ENCODE measurements around the gene CELSR3.

Gene CELSR3

GRCh38 chr3:48686538-48687219, 24.0 kb upstream of the CELSR3 start:
- DNase-seq = no peak

GRCh38 chr3:48685603-48686511, 23.2 kb upstream of the CELSR3 start, which contains the start of gene NCKIPSD:
TSS of gene NCKIPSD (minus strand) at chr3:48685915. CDS start at chr3:48685807, 108 bp downstream.
- peak; percentile 63 for DNase-seq

GRCh38 chr3:48685293-48685602, 22.6 kb upstream of the CELSR3 start:
- DNase-seq = no peak

- DNase-seq = no peak
These were observed 21.9 kb upstream of the CELSR3 start for GRCh38 chr3:48684480-48685143.

GRCh38 chr3:48684054-48684349, 21.3 kb upstream of the CELSR3 start:
- no peak for DNase-seq

- DNase-seq = no peak
These were observed 20.1 kb upstream of the CELSR3 start for GRCh38 chr3:48682786-48683185.

- DNase-seq = no peak
These were observed 19.4 kb upstream of the CELSR3 start for GRCh38 chr3:48681974-48682610.

GRCh38 chr3:48681541-48681880, 18.8 kb upstream of the CELSR3 start:
- no peak for DNase-seq

- DNase-seq = no peak
These were observed 18.3 kb upstream of the CELSR3 start for GRCh38 chr3:48680811-48681540.

GRCh38 chr3:48679411-48680391, 17.0 kb upstream of the CELSR3 start:
- DNase-seq = no peak

- no peak for DNase-seq
These were observed 16.1 kb upstream of the CELSR3 start for GRCh38 chr3:48678566-48679380.

- DNase-seq = no peak
These were observed 15.4 kb upstream of the CELSR3 start for GRCh38 chr3:48678056-48678455.

- no peak for DNase-seq
These were observed 11.8 kb upstream of the CELSR3 start for GRCh38 chr3:48674505-48674904.

GRCh38 chr3:48672522-48672921, 9.8 kb upstream of the CELSR3 start:
- DNase-seq = no peak

GRCh38 chr3:48664929-48665328, 2.2 kb upstream of the CELSR3 start:
- peak; percentile 8 for DNase-seq

- DNase-seq = no peak
These were observed 1.6 kb upstream of the CELSR3 start for GRCh38 chr3:48664313-48664644.

GRCh38 chr3:48663489-48664312, 1.0 kb upstream of the CELSR3 start:
- DNase-seq = peak; percentile 92

GRCh38 chr3:48662145-48662752, 437 bp downstream of the CELSR3 start:
- DNase-seq = no peak

- no peak for DNase-seq
These were observed 1.1 kb downstream of the CELSR3 start for GRCh38 chr3:48661501-48662144.
